GM13976 (cell line): ENCODE data around the gene SCAND1.

Source experiments
- DNase-seq: peaks from one replicate; pipeline ENCODE4 v3.0.0; 2012; ENCODE audit warnings: low spot score
- in situ Hi-C: fragments of 300-500 bp; cut with MboI; formaldehyde crosslinking; loops from one replicate; pipeline ENCODE4 v1.12.0; 2022; ENCODE audit warnings: low sequenced_read_pairs, mixed read lengths, inconsistent platforms; ENCODE audit not compliant: unreplicated experiment
- TF ChIP-seq, protein P1 (sequence below): IDR thresholded peaks from 2 replicates; pipeline ENCODE4 v1.5.1; 2012; ENCODE audit warnings: borderline replicate concordance, mild to moderate bottlenecking; ENCODE audit not compliant: insufficient read depth; ENCODE audit errors: extremely low read depth, missing control alignments, control extremely low read depth

The SCAND1 gene

DNA sequence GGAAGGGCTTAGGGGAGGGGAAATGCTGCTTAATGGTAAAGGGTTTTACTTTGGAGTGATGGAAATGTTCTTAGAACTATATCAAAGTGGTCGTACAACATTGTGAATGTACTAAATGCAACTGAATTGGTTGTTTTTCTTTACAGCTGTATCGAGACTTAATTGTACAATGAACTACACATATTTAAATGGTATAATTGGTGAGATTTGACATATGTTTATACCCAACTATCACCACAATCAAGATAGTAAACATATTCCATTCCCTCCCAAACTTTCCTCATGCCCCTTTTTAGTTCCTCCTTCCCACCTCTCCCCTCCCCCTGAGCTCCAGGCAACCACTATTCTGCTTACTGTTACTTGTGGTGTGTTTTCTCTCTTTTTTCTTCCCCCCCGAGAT, 44.0 kb downstream of the SCAND1 start:
- TF ChIP-seq, protein P1, sequence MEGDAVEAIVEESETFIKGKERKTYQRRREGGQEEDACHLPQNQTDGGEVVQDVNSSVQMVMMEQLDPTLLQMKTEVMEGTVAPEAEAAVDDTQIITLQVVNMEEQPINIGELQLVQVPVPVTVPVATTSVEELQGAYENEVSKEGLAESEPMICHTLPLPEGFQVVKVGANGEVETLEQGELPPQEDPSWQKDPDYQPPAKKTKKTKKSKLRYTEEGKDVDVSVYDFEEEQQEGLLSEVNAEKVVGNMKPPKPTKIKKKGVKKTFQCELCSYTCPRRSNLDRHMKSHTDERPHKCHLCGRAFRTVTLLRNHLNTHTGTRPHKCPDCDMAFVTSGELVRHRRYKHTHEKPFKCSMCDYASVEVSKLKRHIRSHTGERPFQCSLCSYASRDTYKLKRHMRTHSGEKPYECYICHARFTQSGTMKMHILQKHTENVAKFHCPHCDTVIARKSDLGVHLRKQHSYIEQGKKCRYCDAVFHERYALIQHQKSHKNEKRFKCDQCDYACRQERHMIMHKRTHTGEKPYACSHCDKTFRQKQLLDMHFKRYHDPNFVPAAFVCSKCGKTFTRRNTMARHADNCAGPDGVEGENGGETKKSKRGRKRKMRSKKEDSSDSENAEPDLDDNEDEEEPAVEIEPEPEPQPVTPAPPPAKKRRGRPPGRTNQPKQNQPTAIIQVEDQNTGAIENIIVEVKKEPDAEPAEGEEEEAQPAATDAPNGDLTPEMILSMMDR: no peak
- DNase-seq: no peak
- in situ Hi-C loops: no loop called here

DNA sequence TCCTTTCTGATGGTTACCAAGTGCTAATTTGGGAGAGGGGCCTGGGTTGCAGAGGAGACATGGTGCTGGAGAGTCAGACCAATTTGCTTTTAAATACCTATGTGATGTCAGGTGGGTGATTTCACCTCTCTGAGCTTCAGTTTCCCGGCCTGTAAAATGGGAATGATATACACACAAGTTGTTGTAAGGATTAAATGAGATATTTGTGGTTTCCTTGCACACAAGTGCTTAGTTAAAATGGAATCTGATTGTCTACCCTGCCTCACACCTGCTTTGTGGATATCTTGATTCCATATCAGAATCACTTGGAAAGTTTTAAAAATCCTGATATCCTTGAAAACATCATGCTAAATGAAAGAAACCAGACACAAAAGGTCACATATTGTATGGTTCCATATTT, 44.5 kb downstream of the SCAND1 start:
- no peak for DNase-seq
- TF ChIP-seq, protein P1: no peak
- in situ Hi-C loops: no loop called here

DNA sequence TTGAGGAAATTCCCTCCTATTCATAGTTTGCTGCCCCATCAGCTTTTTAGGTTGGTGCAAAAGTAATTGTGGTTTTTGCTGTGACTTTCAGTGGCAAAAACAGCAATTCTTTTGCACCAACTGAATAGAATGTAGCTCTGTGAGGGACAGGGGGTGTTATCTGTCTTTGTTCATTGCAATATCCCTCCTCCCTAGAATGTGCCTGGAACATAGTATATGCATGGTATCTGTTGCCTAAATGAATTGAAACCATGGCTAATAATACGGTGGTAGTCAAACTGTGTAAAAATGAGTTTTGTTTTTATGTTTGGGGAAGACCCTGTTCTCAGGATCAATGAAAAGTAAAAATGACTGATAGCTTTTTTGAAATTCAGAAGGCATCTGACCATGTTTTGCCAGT, 45.1 kb downstream of the SCAND1 start:
- in situ Hi-C loops: no loop called here
- DNase-seq: peak; percentile 23
- TF ChIP-seq, protein P1: no peak

DNA sequence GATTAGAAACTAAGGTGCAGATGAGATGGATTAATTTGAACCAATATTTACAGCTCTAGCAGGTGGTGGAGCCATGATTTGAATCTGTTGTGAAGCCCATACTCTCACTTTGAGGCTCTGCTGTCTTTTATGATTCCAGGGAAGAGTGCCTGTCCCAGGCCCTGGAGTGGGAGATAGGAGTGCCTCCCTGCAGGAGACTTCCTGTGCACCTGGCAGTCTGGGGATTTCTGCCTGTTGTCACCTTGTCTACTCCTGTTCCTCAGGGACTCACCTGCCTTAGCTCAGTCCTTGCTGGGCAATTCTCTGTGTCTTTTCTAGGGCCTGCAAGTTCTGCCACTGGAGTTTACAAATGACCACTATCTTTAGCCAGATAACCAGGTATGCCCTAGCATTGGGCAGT, 46.3 kb downstream of the SCAND1 start:
- no peak for DNase-seq
- TF ChIP-seq, protein P1: no peak
- in situ Hi-C loops: no loop called here

DNA sequence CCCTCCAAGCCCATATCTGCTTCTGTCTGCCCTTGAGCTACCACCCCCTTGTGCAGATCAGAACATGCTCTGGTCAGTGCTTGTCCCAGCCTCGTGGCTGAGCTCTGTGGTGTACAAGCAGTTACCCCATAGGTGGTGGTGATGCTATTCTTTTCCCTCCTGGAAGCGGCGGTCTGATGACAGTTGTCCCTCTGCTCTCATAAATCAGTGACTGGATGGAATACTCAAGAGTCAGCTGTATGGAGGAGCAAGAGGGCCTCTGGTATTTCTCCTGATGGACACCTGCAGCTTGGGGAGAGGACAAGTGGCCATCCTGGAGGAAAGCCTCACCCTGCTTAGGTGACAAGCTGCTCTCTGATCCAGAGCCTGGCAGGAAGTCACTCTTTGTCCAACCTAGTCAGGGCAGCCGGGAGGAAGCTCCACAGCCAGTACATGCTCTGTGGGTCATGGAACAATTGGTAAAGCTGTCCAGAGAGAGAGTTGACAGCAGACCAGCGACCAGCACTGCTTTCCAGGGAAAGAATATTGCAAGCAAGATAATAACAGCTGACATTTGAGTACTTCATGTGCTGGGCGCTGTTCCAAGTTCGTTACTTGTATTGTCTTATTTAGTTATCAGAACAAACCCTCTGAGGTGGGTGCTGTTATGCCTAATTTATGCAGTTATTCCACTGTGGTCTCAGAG, 47.1 kb downstream of the SCAND1 start:
- in situ Hi-C loops: no loop called here
- TF ChIP-seq, protein P1: no peak
- DNase-seq: no peak

DNA sequence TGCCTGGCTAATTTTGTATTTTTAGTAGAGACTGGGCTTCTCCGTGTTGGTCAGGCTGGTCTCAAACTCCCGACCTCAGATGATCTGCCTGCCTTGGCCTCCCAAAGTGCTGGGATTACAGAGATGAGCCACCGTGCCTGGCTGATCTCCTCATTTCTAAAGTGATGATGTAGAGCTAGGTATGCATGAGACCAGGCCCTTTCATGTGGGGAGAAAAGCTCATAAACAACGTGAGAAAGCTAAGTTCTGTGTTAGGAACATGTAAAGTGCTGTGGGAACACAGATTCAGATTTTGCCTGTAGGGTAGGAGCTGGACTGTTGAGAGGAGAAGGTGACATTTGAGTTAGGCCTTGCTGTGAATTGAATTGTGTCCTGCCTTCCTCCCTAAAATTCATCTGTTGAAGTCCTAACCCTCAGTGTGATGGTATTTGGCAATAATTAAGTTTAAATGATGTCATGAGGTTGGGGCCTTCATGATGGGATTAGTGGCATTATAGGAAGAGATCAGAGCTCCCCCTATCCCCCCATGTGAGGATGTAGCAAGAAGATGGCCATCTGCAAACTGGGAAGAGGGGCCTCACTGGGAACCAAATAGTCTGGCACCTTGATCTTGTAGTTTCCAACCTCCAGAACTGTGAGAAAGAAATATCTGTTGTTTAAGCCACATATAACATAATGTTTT, 49.2 kb downstream of the SCAND1 start:
- in situ Hi-C loops: no loop called here
- DNase-seq: no peak
- TF ChIP-seq, protein P1: no peak
